ENCODE results near the gene ZNF423.

Gene ZNF423

GRCh38 chr16:49821614-49822282 is 34.2 kb downstream of the ZNF423 start:
- DNase-seq = no peak

- DNase-seq = no peak
Observed at GRCh38 chr16:49821156-49821555, 34.8 kb downstream of the ZNF423 start.

GRCh38 chr16:49817754-49818507 is 38.0 kb downstream of the ZNF423 start:
- no peak for DNase-seq

GRCh38 chr16:49816875-49817274 is 39.0 kb downstream of the ZNF423 start:
- DNase-seq = no peak

- DNase-seq = no peak
Observed at GRCh38 chr16:49811644-49812334, 44.1 kb downstream of the ZNF423 start.

GRCh38 chr16:49810831-49811230 is 45.1 kb downstream of the ZNF423 start:
- no peak for DNase-seq

GRCh38 chr16:49809561-49809960 is 46.4 kb downstream of the ZNF423 start:
- no peak for DNase-seq

GRCh38 chr16:49809062-49809461 is 46.9 kb downstream of the ZNF423 start:
- no peak for DNase-seq

- DNase-seq = no peak
Observed at GRCh38 chr16:49806446-49806845, 49.5 kb downstream of the ZNF423 start.

GRCh38 chr16:49801290-49801689 is 54.6 kb downstream of the ZNF423 start:
- no peak for DNase-seq

GRCh38 chr16:49800876-49801275 is 55.0 kb downstream of the ZNF423 start:
- DNase-seq = no peak

GRCh38 chr16:49800441-49800840 is 55.5 kb downstream of the ZNF423 start:
- no peak for DNase-seq

- DNase-seq = no peak
Observed at GRCh38 chr16:49799172-49799571, 56.7 kb downstream of the ZNF423 start.

- DNase-seq = no peak
Observed at GRCh38 chr16:49795513-49795912, 60.4 kb downstream of the ZNF423 start.

GRCh38 chr16:49793244-49793643 is 62.7 kb downstream of the ZNF423 start:
- no peak for DNase-seq

GRCh38 chr16:49789616-49790015 is 66.3 kb downstream of the ZNF423 start:
- no peak for DNase-seq

GRCh38 chr16:49788986-49789385 is 66.9 kb downstream of the ZNF423 start:
- no peak for DNase-seq

- no peak for DNase-seq
Observed at GRCh38 chr16:49788572-49788971, 67.3 kb downstream of the ZNF423 start.

- DNase-seq = no peak
Observed at GRCh38 chr16:49786926-49787557, 68.9 kb downstream of the ZNF423 start.

- DNase-seq = no peak
Observed at GRCh38 chr16:49785970-49786369, 69.9 kb downstream of the ZNF423 start.

GRCh38 chr16:49782405-49782804 is 73.5 kb downstream of the ZNF423 start:
- DNase-seq = no peak

GRCh38 chr16:49781401-49781800 is 74.5 kb downstream of the ZNF423 start:
- DNase-seq = no peak

GRCh38 chr16:49780433-49780832 is 75.5 kb downstream of the ZNF423 start:
- DNase-seq = no peak

GRCh38 chr16:49779979-49780378 is 75.9 kb downstream of the ZNF423 start:
- DNase-seq = no peak

Measured in activated CD4-positive, CD25-positive, alpha-beta regulatory T cell treated with anti-CD3 and anti-CD28 coated beads, Interleukin-2, amount 50 U/mL, for 72 hours (primary cell).